ENCODE measurements around the gene SOX5. TPM values are rescaled to one million over a fixed set of nuclear protein-coding genes. Genes with fewer than 3 reads are reported as not detected.

SOX5 gene
- total and polyA plus RNA-seq, 2 experiments from 2014 or later: 14.8 to 26.4 TPM

- H3K27ac ChIP-seq: no peak overlapping the region
Observed at GRCh38 chr12:23687947-23688346, 261.5 kb downstream of the SOX5 start.

DNA sequence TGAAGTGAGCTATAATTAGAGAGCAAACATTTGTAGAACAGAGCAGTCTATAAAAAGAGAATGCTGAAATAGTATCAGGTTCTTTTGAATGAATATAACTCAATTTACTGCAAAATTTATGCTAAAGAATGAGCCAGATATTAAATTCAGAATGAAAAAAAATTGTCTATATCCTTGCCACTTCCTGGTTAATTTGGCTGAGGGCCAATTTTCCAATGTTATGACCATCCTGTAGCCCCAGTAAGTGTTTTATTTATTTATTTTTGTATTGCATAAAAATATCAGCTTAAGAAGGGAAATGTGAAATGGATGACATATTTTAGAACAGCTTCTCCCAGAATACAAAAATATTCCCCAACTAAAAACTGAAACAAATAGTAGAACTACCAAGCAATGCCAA is 263.4 kb downstream of the SOX5 start:
- Histone ChIP-seq H3K27me3 (no peaks in the 10 kb centered on the region), H4K20me1 (ENCODE audit: insufficient read depth, poor library complexity, severe bottlenecking) (no peaks in the 10 kb centered on the region), H3K27ac (no peak overlapping the region), H3K4me1 (ENCODE audit: insufficient read depth) (no peaks in the 10 kb centered on the region), H2AFZ (no peak overlapping the region), H3K9me3 (ENCODE audit: low read depth) (no peaks in the 10 kb centered on the region), H3K79me2 (no peaks in the 10 kb centered on the region), H3K4me3 (no peak overlapping the region), H3K4me2 (no peak overlapping the region), H3K36me3 (replicated peaks; ENCODE audit: insufficient read depth, low read depth) (no peaks in the 10 kb centered on the region), H3K9me2 (replicated peaks; ENCODE audit: insufficient read depth) (no peaks in the 10 kb centered on the region)
- DNase-seq (ENCODE audit: low spot score): no peak
- TF ChIP-seq EZH2 (IDR thresholded peaks at IDR 0.05; ENCODE audit: borderline replicate concordance): no peak
- TF ChIP-seq CTCF (IDR thresholded peaks at IDR 0.05; ENCODE audit: poor library complexity): no peak
- TF ChIP-seq EZH2phosphoT487 (IDR thresholded peaks at IDR 0.05; ENCODE audit: low read depth, severe bottlenecking, unreplicated experiment): no peak

More at GRCh38 chr12:23687947-23688346, 261.5 kb downstream of the SOX5 start:
- Histone ChIP-seq H3K4me2 (no peak overlapping the region), H3K4me3 (no peak overlapping the region), H3K36me3 (replicated peaks; ENCODE audit: insufficient read depth, low read depth) (no peaks in the 10 kb centered on the region), H3K79me2 (no peaks in the 10 kb centered on the region), H3K4me1 (ENCODE audit: insufficient read depth) (no peaks in the 10 kb centered on the region), H3K27me3 (no peaks in the 10 kb centered on the region), H3K9me3 (ENCODE audit: low read depth) (no peaks in the 10 kb centered on the region), H4K20me1 (ENCODE audit: insufficient read depth, poor library complexity, severe bottlenecking) (no peaks in the 10 kb centered on the region), H2AFZ (no peak overlapping the region), H3K9me2 (replicated peaks; ENCODE audit: insufficient read depth) (no peaks in the 10 kb centered on the region)
- WGBS (ENCODE audit: low lambda C conversion rate, missing lambda C conversion rate): 86% methylated on average over 1 of the region's 1 CpG
- no peak for DNase-seq (ENCODE audit: low spot score)
- no peak for TF ChIP-seq EZH2phosphoT487 (IDR thresholded peaks at IDR 0.05; ENCODE audit: low read depth, severe bottlenecking, unreplicated experiment)
- no peak for TF ChIP-seq EZH2 (IDR thresholded peaks at IDR 0.05; ENCODE audit: borderline replicate concordance)

- 97% methylated on average over 1 of the region's 1 CpG for WGBS (ENCODE audit: low lambda C conversion rate, missing lambda C conversion rate)
- no peak overlapping the region for H3K4me2 ChIP-seq
- DNase-seq (ENCODE audit: low spot score): no peak
- no peak overlapping the region for H3K27ac ChIP-seq
- no peaks in the 10 kb centered on the region for H3K9me2 ChIP-seq (replicated peaks; ENCODE audit: insufficient read depth)
- no peak overlapping the region for H3K4me3 ChIP-seq
- no peak overlapping the region for H2AFZ ChIP-seq
- no peaks in the 10 kb centered on the region for H3K9me3 ChIP-seq (ENCODE audit: low read depth)
- H3K79me2 ChIP-seq: no peaks in the 10 kb centered on the region
- H4K20me1 ChIP-seq (ENCODE audit: insufficient read depth, poor library complexity, severe bottlenecking): no peaks in the 10 kb centered on the region
- no peaks in the 10 kb centered on the region for H3K27me3 ChIP-seq
- no peaks in the 10 kb centered on the region for H3K36me3 ChIP-seq (replicated peaks; ENCODE audit: insufficient read depth, low read depth)
- H3K4me1 ChIP-seq (ENCODE audit: insufficient read depth): no peaks in the 10 kb centered on the region
- TF ChIP-seq EZH2 (IDR thresholded peaks at IDR 0.05; ENCODE audit: borderline replicate concordance) (no peak), CTCF (IDR thresholded peaks at IDR 0.05; ENCODE audit: poor library complexity) (no peak), EZH2phosphoT487 (IDR thresholded peaks at IDR 0.05; ENCODE audit: low read depth, severe bottlenecking, unreplicated experiment) (no peak)
Observed at GRCh38 chr12:23684121-23684520, 265.3 kb downstream of the SOX5 start.

- TF ChIP-seq EZH2phosphoT487 (IDR thresholded peaks at IDR 0.05; ENCODE audit: low read depth, severe bottlenecking, unreplicated experiment) (no peak), CTCF (IDR thresholded peaks at IDR 0.05; ENCODE audit: poor library complexity) (no peak), EZH2 (IDR thresholded peaks at IDR 0.05; ENCODE audit: borderline replicate concordance) (no peak)
- DNase-seq (ENCODE audit: low spot score): no peak
- Histone ChIP-seq H3K79me2 (no peaks in the 10 kb centered on the region), H3K4me1 (ENCODE audit: insufficient read depth) (no peaks in the 10 kb centered on the region), H3K27ac (no peak overlapping the region), H2AFZ (no peak overlapping the region), H3K27me3 (no peaks in the 10 kb centered on the region), H3K4me2 (no peak overlapping the region), H3K4me3 (no peak overlapping the region), H3K9me2 (replicated peaks; ENCODE audit: insufficient read depth) (no peaks in the 10 kb centered on the region), H3K9me3 (ENCODE audit: low read depth) (no peaks in the 10 kb centered on the region), H3K36me3 (replicated peaks; ENCODE audit: insufficient read depth, low read depth) (no peaks in the 10 kb centered on the region), H4K20me1 (ENCODE audit: insufficient read depth, poor library complexity, severe bottlenecking) (no peaks in the 10 kb centered on the region)
Observed at GRCh38 chr12:23681237-23681636, 268.2 kb downstream of the SOX5 start.

Measured in hepatocyte (in vitro differentiated cells).